Measurements from ENCODE around the gene BRINP2.

Gene BRINP2, protein sequence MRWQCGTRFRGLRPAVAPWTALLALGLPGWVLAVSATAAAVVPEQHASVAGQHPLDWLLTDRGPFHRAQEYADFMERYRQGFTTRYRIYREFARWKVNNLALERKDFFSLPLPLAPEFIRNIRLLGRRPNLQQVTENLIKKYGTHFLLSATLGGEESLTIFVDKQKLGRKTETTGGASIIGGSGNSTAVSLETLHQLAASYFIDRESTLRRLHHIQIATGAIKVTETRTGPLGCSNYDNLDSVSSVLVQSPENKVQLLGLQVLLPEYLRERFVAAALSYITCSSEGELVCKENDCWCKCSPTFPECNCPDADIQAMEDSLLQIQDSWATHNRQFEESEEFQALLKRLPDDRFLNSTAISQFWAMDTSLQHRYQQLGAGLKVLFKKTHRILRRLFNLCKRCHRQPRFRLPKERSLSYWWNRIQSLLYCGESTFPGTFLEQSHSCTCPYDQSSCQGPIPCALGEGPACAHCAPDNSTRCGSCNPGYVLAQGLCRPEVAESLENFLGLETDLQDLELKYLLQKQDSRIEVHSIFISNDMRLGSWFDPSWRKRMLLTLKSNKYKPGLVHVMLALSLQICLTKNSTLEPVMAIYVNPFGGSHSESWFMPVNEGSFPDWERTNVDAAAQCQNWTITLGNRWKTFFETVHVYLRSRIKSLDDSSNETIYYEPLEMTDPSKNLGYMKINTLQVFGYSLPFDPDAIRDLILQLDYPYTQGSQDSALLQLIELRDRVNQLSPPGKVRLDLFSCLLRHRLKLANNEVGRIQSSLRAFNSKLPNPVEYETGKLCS

DNA sequence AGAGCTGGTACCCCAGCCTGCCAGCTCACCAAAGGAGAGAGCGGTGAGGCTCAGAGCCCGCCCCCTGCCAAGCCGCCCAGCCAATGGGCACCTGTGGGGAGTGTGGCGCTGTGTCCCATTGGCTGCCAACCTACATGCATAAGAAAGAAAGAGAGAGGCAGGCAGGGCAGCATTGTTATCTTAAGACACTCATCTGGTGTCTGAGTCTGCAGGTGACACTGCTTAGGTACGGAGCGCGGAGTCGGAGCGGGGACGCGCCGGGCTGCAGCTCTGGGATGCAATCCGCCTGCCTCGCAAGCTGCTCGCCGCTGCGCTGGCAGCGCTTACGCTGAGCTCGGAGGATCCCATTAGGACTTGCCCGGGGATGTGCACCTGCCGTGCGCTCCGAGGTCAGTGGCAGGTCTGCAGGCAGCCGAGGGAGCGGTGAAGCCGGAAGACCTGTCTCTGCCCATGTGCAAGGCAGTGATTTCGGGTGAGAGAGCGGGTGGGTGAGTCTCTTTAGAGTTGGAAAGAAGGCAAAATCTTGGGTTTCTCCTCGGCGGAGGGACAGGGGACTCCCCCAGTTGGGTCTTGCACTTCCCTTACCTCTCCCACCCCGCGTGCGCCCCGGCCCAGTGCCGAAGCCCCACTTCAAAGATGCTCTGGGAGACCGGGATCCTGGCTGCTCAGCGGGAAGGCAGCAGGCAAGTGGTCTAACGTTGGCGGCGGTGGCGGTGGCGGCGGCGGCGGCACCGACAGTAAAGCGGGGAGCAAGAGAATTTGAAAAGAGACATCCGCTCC is at the start of gene BRINP2:
Gene BRINP2 (plus strand): TSS at position 203 of the 780 bp plus-strand sequence. CDS start 58,919 bp downstream, outside the sequence.
- no peak for DNase-seq

- DNase-seq = no peak
Observed at GRCh38 chr1:177122461-177123251, 48.1 kb upstream of the BRINP2 start.

GRCh38 chr1:177124577-177125278 is 46.0 kb upstream of the BRINP2 start:
- DNase-seq = no peak

GRCh38 chr1:177126267-177126666 is 44.5 kb upstream of the BRINP2 start:
- DNase-seq = no peak

- DNase-seq = no peak
Observed at GRCh38 chr1:177128665-177129281, 42.0 kb upstream of the BRINP2 start.

DNA sequence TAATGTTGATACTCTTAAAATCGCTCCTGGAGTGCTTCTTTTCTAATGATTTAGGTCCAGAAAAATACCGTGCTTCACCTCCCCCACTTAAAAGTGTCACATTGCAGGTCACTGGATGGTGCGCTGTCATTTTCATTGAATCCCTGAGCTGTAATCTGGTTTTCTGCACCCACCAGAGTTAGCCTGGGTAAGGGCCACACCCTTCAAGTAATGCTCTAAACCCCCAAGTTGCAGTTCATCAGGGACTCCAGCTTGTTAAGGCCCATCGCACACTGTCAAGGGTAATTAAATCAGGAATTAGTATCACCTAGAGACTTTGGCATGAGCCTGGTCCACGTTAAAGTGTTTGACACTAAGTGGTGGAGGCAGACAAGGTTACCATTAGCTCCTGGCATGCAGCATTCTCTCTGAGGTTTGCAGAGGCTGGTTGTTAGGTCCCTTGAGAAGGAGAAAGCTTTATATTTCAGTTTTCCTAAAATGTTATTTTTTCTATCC is 40.3 kb upstream of the BRINP2 start:
- DNase-seq = no peak

- no peak for DNase-seq
Observed at GRCh38 chr1:177131723-177132122, 39.0 kb upstream of the BRINP2 start.

GRCh38 chr1:177132141-177132540 is 38.6 kb upstream of the BRINP2 start:
- no peak for DNase-seq

- DNase-seq = no peak
Observed at GRCh38 chr1:177133977-177134538, 36.7 kb upstream of the BRINP2 start.

- no peak for DNase-seq
Observed at GRCh38 chr1:177135250-177135649, 35.5 kb upstream of the BRINP2 start.

GRCh38 chr1:177137814-177138213 is 32.9 kb upstream of the BRINP2 start:
- no peak for DNase-seq

GRCh38 chr1:177138347-177138746 is 32.4 kb upstream of the BRINP2 start:
- DNase-seq = no peak

DNA sequence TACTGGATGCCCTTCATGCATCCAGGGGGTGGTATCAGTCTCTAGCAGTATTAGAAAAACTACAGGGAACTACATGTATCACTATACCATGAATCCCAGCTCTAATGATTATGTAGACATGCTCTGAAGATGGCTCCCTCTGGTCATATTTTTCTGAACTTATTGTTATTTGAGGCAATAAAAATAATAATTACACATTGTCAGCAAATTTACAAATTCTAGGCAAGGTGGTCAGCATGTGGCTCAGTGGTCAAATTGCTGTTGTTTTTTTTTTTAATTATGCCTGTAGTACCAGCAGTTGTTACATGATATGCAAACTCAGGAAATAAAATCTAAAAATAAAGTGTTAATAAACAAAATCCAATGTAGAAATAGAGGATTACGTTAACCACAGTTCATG is 28.7 kb upstream of the BRINP2 start:
- DNase-seq = no peak

DNA sequence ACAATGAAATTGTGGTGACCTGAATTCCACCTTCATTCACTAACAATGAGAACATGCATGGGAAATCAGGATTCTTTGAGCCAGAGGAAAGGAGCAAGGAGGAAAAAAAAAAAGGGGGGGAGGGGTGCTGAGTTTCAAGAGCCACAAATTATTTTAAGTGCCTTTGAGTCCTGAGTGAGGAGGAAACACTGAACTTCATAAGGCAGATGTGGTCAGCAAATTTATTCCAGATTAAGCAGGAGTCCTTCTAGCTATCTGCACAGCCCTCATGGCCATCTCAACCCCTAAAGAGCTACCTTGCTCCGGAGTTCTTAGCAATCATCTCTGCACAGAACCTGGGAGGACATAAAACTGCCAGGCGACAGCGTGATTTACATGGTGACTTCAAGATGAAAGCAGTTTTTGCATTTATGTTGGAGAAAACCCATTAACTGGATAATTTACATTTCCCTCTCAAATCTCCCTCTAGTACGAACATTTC is 27.9 kb upstream of the BRINP2 start:
- DNase-seq = no peak

GRCh38 chr1:177145106-177146070 is 25.4 kb upstream of the BRINP2 start:
- DNase-seq = no peak

- no peak for DNase-seq
Observed at GRCh38 chr1:177146499-177146898, 24.3 kb upstream of the BRINP2 start.

GRCh38 chr1:177162243-177162642 is 8.5 kb upstream of the BRINP2 start:
- DNase-seq = no peak

GRCh38 chr1:177163844-177164379 is 6.8 kb upstream of the BRINP2 start:
- DNase-seq = no peak

All from activated CD4-positive, CD25-positive, alpha-beta regulatory T cell (primary cell).